ENCODE measurements around the gene ADCY6.

ADCY6 gene

DNA sequence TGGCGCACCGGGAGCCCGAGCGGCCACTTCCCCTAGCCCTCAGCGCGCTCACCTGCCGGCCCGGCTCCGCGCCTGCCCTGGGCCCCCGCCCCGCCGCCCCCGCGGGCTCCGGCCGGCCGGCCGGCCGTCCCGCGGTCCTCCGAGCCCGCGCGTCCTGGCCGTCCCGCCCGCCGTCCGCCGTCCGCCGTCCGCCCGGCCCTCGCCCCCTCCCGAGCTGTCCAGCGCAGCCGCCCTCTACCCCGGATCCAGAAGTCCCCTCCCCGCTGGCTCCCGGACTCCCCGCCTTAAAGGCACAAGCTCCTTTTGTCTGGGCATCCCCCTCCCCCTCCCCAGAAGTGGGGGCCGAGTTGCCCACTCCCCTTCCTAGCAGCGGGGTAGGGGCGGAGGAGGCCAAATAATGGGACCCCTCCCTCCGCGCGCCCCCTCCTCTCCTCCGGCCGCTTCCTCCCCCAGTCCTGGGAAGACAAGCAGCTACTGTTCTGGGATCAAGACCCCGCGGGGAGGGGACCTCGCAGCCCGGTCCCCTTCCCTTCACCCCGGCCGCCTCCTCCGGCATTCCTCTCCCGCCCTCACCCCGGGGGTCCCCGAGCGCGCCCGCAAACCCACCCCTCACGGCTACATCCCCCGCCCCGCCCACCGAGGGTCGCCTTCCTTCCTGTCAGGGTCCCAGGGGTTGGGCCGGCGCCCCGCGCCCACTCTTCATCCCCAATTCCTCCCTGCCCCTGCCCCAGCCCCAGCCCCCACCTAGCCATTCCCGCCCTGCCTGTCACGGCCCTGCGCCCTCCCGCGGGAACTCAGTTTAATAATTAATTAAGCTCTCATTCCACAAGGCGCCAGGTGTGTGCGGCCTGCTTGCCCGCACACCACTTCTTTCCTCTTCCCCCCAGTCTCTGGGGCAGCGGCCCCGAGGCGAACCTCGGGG, at the start of gene ADCY6:
Gene ADCY6, minus strand, starts transcription at position 236 of the 922 bp plus-strand sequence. CDS start 5,655 bp downstream, outside the sequence.
- peak; percentile 29 to 64 for DNase-seq

GRCh38 chr12:48838048-48838447, 49.2 kb upstream of the ADCY6 start:
- no peak for DNase-seq

DNA sequence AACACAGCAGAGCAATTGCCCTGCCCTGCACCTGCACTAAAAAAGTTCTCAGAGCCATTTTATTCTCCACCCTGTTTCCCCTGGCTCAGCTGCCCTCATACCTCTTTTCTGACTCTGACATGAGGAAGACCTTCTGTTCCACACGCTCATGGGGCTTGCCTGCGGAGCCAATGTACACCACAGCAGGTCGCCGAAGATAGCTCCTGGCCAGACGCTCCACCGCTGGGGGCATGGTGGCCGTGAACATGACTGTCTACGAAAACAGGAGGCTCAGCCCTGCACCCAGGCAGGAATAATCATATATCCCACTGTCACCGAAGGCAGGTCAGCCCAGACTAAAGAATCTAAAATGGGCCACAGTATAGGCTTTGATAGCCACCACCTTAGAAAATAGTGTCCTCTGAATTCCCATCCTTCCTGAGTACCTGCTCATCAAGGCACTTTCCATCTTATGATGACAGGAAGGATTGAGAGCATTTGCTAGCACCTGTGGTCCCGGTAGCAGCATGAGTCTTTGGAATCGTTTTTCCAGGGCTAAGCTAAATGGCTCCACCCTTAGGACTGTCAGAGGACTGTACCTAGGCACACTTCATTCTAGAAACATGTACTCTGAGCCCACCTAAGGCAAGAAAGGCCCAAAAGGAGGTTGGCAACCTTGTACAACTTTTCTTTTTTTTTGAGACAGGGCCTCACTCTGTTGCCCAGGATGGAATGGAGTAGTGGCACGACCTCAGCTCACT, 43.6 kb upstream of the ADCY6 start:
- DNase-seq = no peak

DNA sequence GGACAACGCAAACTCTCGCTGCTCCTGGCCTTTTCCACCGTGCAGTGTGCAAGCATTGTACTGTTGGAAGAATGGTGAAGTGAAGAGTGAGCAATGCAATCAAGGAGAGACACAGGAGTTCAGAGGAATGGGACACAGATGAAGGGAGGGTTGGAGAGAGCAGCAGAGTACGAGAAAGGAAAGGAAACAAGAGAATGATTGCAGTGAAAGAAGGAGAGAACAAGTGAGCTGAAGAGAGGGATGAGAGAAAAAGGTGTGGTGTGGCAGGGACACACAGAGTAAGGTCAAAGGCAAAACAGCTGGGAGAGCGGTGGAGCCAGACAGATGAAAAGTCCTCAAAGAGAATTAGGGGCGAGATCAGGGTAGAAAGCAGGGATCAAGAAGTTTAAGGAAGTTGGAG, 42.4 kb upstream of the ADCY6 start:
- DNase-seq = no peak

- DNase-seq = no peak
Measured at GRCh38 chr12:48828841-48829575, 40.1 kb upstream of the ADCY6 start.

- DNase-seq = no peak
Measured at GRCh38 chr12:48828293-48828692, 39.4 kb upstream of the ADCY6 start.

- no peak for DNase-seq
Measured at GRCh38 chr12:48827513-48828096, 38.7 kb upstream of the ADCY6 start.

- DNase-seq = no peak
Measured at GRCh38 chr12:48827026-48827425, 38.1 kb upstream of the ADCY6 start.

GRCh38 chr12:48826209-48826855, 37.4 kb upstream of the ADCY6 start:
- no peak for DNase-seq

DNA sequence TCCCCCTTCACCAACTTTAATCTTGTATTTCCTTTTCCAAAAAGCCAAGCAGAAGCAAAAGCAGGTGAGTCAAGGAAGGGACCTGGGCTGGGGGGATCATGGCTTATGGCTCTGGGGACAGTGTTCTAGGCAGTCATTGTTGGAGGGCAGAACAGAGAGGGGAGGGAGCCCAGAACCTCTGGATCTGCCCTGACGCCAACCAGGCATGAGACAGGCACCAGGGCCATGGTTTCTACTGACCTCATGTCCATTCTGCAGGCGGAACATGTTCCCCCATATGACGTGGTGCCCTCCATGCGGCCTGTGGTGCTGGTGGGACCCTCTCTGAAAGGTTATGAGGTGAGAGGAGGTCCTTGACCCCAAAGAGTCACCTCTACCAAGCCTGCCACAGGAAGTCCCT, 36.0 kb upstream of the ADCY6 start:
- DNase-seq = no peak

DNA sequence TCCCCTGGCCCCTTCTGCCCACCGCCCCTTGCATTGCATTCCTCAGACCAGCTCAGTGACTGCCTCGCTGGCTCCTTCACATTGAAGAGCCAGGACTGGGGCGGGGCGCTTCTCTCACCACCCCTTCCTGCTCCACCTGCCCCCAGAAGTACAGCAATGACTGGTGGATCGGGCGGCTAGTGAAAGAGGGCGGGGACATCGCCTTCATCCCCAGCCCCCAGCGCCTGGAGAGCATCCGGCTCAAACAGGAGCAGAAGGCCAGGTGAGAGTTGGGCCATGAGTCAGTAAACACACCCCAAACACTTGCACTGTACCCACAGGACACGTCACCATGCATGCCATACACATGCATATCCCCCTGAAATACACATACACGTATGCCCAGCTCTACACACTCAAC, 35.2 kb upstream of the ADCY6 start:
- DNase-seq = no peak

- no peak for DNase-seq
Measured at GRCh38 chr12:48823281-48823680, 34.4 kb upstream of the ADCY6 start.

- DNase-seq = no peak
Measured at GRCh38 chr12:48822711-48823110, 33.8 kb upstream of the ADCY6 start.

DNA sequence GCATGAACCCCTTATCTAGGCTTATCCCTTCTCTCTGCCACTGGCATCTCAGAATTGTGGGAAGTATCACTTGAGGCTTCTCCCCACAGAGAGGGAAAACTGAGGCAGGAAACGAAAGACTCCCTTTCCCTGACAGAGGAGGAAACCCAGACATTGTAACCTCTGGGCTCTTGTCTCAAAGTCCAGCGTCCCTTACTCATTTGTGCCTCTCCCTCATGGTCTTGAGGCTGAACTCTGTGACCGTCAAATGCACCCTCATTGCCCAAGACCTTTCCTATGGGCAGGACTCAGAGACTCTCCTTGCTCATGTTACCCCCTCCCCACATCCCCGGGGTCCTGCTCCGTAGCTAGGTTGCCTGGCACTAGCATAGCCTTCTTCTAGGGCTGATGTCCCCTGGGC, 33.2 kb upstream of the ADCY6 start:
- no peak for DNase-seq

DNA sequence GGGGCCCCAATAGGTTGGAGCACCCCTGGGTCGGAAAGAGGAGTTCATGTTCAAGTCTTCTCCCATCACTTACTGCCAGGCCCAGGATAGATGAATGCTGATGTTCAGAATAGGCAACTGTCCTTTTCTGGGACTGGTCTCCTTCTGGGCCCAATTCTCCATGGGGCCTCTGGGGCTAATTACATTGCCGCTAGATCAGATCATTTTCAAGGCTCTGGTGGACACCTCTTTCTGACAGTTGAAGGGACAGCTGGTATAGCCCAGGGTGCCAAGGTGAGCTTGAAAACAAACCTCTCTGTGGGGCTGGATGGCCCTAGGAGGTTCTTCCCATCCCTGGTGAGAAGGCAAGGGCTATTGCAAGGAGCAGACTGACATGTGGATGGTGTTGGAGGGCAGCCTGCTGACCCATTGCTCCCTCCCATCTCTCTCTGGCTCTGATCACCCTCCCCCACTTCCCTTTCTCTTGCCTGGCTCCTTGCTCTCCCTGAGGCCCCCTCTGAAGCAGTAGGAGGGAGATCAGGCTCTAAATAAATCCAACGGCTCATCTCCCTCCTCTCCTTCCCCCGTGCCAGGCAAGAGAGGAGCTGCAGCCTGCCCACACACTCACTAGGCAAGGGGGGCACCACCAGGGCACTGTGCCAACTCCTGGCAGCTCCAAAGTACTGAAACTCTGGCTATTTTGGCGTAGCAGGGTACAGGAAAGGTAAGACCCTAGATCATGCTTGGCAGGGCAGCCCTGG, 31.3 kb upstream of the ADCY6 start:
- DNase-seq = no peak

- DNase-seq = peak; percentile 49 to 53
Measured at GRCh38 chr12:48818831-48819590, 30.1 kb upstream of the ADCY6 start.

GRCh38 chr12:48817873-48818830, 29.3 kb upstream of the ADCY6 start, which contains the start of gene CACNB3:
TSS of gene CACNB3 (plus strand) at chr12:48818496. CDS start at chr12:48818930, 434 bp downstream.
- DNase-seq = peak; percentile 49 to 53

DNA sequence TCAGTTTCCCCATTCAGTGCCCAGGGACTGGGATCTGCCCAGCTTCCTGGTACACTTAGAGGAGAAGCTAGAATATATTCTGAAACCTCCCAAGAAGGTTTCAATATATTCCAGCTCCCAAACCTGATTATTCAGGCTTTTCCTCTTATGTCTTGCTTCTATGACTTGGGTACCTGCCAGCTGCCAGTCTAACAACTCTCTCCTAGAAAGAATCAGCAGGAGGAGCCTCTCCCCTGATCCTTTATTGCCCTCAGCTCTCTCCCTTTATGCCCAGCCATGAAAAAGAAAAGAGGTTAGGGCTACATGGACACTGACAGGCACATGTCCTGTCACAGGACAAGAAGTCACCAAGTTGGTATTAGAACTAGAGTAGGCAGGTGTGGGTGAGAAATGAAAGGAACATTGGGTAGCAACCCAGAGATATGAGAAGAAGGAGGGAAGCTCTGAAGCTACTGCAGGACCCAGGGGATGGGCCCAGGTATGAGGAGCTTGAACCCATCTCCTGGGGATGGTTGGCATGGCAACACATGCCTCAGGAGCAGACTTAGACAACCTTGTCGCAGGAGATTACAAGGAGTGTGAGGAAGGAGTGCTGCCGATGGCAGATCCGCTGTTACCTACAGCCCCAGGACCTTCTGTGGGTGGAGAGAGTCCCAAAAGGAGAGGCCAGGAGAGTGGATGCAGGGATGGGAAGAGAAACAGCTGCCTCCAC, 27.4 kb upstream of the ADCY6 start:
- DNase-seq = no peak
